HG02763 (cell line): ENCODE data around the gene RUNX1.

ENCODE experiments used
- ATAC-seq: cut with Tn5 transposase; IDR thresholded peaks from one replicate; pipeline ENCODE4 v1.9.1; 2021; ENCODE audit warnings: mild to moderate bottlenecking, moderate library complexity; ENCODE audit not compliant: unreplicated experiment

RUNX1 gene

GRCh38 chr21:34797921-34798535 lies 251.1 kb downstream of the RUNX1 start:
- ATAC-seq, result no peak

DNA sequence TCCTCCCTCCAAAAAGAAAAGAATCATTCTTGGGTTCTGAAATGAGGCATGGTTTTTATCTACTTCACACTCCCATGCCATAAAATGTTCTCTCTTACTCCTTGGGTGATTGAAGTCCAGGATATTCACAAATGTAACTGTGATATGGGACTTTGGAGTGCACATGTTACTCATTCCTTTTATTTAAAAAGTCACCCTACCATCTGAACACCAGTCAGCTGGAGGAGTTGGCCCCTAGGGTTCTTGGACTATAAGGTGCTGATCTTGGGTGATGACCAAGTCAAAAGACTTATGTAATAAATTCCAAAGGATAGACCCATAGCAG lies 251.9 kb downstream of the RUNX1 start:
- ATAC-seq, result no peak

GRCh38 chr21:34796518-34797200 lies 252.4 kb downstream of the RUNX1 start:
- no peak for ATAC-seq

- no peak for ATAC-seq
Observed at GRCh38 chr21:34795548-34796180, 253.4 kb downstream of the RUNX1 start.

DNA sequence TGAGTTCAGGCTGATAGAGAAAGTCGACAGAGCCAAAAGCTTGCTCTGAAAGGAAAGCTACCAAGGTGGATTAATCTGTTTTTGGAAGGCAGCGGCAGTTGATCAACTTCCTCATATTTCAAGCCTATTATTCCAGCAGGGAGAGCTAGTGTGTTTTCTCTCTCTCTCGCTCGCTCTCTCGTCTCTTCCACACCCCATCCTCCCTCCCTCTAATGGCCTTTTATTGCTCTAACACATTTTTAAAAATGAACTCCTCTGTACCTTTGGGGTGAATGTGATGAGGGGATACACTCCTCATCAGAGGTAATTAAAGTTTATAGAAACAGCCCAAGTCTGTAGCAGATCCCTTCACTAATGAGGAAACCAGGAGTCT lies 253.9 kb downstream of the RUNX1 start:
- ATAC-seq, result no peak

DNA sequence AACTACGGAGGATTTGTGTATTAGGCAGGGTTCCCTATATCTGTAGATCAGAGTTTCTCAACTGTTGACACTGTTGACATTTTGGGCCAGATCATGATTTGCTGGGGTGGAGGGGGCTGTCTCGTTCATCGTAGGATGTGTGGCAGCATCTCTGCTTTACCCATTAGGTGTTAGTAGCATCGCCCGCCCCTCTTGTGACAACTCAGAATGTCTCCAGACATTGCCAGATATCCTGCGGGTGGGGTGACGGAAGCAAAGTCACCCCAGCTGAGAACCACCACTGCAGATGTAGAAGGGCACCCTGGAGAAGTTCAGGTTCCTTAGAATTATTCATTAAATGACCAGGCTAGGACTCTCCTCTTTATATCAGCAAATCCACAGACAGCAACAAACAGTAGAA lies 254.4 kb downstream of the RUNX1 start:
- no peak for ATAC-seq

DNA sequence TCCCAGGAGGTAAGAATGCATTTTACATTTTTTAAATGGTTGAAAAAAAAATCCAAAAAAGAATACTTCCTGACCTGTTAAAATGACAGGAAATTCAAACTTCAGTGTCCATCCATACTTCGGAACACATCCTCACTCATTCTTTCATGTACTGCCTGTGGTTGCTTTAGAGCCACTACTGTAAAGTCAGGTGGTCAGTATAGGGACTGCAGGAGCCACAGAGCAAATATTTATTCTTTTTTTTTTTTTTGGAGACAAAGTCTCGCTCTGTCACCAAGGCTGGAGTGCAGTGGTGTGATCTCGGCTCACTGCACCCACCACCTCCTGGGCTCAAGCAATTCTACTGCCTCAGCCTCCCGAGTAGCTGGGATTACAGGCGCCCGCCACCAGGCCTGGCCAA lies 255.6 kb downstream of the RUNX1 start:
- no peak for ATAC-seq

- ATAC-seq, result no peak
Observed at GRCh38 chr21:34792504-34793089, 256.5 kb downstream of the RUNX1 start.

DNA sequence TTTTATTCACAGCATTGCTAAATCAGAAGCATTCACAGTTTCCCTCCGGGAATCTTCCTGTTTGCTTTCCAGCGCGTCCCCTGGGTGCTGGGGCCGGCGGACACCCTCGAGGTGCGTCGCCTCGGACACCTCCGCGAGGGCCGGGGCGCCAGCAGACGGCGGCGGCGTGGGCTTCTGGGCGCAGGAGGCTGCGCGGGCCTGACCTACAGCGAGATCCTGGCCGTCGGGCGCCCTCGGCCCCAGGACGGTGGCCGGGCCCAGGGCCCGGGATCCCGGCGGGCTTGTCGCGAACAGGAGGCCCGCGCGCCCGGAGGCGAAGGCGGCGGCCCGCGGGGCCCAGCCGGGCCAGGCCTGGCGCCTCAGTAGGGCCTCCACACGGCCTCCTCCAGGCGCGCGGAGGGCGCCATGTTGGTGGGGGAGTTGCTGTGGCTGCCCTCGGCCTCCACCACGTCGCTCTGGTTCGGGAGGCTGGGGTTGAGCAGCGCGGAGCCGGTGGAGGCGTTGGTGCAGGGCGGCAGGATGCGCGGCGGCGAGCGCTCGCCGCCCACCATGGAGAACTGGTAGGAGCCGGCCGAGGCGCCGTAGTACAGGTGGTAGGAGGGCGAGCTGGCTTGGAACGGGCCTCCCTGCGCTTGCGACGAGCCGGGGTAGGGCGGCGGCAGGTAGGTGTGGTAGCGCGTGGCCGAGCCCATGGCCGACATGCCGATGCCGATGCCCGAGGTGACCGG lies 257.2 kb downstream of the RUNX1 start:
- ATAC-seq, result no peak

GRCh38 chr21:34790834-34791233 lies 258.3 kb downstream of the RUNX1 start:
- ATAC-seq, result no peak

GRCh38 chr21:34790341-34790740 lies 258.8 kb downstream of the RUNX1 start:
- ATAC-seq, result no peak

- no peak for ATAC-seq
Observed at GRCh38 chr21:34788879-34789278, 260.2 kb downstream of the RUNX1 start.

DNA sequence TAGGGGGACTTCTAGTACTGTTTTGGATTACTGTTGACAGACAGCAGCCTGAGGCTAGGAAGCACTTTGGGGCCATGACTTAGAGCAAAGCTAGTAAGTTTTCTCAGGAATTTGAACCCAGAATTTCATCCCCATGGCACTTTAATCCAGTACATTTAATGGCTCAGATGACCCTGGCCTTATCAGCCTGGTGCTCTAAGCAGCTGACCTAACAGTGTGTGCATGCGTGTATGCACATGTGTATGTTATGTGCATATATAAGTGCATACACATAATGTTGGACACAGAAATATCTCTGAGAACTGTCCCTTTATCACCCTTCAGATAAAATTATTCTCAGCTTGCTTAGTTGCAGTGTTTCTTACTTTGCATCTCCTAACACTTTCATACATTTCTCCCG lies 265.3 kb downstream of the RUNX1 start:
- no peak for ATAC-seq

DNA sequence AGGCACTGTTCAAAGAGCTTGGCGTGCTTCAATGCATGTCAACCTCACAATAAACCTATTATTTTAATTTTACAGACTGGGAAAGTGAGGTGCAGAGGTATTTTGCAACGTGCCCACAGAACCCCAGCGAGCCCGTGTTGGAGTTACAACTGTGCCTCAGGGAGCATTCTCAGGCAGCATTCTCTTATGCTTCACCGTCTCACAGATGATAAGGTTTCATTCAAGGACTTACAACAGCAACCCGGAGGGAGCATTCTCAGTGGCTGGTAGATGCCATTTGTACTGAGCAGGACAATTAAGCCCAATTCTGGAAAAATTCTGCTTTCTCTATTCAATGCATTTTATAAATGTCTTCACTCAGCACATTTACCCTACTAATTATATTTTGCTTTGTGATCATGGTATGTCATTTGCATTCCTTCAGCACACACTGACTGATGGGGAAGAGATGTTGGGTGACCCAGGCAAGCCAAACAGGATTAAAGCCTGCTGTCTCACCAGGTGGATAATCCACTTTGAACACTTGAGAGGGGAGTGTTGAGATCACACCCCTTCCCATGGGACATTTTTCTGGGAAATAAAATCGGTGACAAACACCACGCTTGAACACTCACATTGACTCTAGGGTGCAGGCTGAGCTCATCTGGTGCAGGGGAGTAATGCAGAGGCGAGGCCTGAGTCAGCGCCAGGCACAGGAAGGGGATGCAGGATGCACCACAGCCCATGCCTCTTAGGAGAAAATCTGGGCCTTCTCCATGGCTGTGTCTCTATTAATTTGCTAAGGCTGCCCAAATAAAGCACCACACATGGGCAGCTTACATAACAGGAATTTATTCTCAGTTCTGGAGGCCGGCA lies 266.4 kb downstream of the RUNX1 start:
- ATAC-seq, result no peak

- no peak for ATAC-seq
Observed at GRCh38 chr21:34781526-34781925, 267.6 kb downstream of the RUNX1 start.

DNA sequence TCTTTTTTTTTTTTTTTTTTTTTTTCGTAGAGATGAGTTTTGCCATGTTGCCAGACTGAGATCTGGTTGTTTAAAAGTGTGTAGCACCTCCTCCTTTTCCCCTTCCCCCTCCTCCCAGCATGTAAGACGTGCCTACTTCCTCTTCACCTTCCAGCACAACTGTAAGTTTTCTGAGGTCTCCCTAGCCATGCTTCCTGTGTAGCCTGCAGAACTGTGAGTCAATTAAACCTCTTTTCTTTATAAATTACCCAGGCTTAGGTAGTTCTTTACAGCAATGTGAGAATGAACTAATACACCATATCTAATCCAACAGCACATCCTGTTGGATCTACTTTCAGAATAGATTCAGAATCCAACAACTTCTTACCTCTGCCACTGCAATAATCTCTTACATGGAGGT lies 269.2 kb downstream of the RUNX1 start:
- no peak for ATAC-seq

GRCh38 chr21:34775793-34776192 lies 273.3 kb downstream of the RUNX1 start:
- ATAC-seq, result no peak

DNA sequence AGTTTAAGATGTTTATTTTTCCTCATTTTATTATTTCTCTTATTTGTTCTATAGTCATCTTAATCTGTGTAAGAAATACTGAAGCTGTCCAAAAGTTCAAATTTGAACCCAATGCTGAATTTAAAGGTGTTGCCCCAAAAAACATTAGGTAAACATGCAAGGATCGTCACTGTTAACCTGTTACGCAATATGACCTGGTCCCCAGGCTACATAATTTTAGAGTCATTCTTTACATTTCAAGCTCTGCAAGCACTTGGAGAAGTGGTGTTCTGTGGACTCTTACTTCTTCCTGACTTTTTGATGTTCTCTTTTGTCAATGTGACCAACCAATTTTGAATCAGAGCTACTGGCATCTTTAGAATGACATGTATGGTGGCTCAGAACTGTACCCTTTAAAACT lies 274.4 kb downstream of the RUNX1 start:
- no peak for ATAC-seq

GRCh38 chr21:34771512-34772028 lies 277.5 kb downstream of the RUNX1 start:
- ATAC-seq, result no peak

DNA sequence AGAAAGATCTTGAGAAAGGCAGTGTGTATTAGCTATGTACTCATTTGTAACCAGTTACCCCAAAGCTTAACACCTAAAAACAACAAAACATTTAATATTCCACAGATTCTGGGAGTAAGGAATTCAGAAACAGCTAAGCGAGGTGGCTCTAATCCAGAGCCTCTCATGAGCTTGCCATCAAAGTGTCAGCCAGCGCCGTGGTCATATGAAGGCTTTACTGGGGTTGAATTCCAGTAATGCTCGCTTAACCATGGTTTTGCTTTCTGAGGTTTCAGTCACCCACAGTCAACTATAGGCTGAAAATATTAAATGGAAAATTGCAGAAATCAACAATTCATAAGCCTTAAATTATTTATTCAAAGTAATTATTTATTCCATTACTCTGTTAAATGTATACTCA lies 278.5 kb downstream of the RUNX1 start:
- no peak for ATAC-seq
